SKM-1 treated with dmso at 0.1 percent for 144 hours (cell line): ENCODE data around the gene COL23A1.
"Not testable (repeated sequence)": the region's sequence is repeated elsewhere in the genome, so short reads cannot be mapped to it uniquely, and the experiment has no call there.

ENCODE experiments used
- DNase-seq: peaks from one replicate; lab custom pipeline; 2025; ENCODE audit not compliant: unreplicated experiment; lab: John Stamatoyannopoulos, UW

COL23A1 gene

DNA sequence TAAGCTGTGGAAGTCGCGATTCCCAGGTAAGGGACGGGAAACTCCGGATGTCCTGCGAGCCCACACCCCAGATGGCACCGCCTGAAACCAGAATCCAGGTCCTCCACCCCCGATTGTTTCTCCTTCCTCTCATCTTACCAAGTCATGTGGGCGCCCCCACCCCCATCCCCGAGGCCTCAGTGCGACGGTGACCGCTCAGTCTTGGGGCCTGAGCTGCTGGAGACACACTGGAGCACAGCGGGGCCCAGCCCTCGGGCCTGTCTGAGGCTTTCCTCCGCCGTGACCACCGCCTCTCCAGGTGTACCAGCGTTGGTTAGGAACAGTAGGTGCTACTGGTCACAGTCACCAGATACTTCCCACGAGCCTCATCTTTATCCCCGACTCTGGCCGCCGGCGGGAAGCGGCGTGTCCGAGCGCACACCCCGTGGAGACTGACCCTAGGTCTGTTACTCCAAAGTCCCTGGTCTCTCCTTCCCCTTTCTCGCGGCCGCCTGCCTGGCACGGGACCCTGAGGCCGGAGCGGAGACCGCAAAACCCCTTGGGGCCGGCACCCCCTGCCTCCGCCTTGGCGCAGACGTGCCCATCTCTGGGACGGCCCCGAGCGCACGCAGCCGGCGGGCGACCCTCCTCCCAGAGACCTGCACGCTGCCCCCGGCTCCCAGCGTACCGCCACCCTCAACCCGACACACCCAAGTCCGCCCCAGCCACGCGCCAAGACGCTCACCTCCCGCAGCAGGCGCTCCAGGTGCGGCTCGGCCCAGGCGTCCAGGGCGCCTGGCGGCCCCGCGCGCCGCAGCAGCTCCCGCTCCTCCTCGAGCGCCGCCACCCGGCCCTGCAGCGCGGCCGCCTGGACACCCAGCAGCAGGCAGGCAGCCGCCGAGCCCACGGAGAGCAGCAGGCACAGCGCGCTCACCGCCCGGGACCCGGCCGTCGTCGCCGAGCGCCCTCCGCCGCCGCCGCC lies 733 bp downstream of the COL23A1 start:
- peak; percentile 24 for DNase-seq

- DNase-seq: no peak
Measured at GRCh38 chr5:178588769-178589168, 1.4 kb downstream of the COL23A1 start.

GRCh38 chr5:178587763-178588611 lies 2.2 kb downstream of the COL23A1 start:
- no peak for DNase-seq

DNA sequence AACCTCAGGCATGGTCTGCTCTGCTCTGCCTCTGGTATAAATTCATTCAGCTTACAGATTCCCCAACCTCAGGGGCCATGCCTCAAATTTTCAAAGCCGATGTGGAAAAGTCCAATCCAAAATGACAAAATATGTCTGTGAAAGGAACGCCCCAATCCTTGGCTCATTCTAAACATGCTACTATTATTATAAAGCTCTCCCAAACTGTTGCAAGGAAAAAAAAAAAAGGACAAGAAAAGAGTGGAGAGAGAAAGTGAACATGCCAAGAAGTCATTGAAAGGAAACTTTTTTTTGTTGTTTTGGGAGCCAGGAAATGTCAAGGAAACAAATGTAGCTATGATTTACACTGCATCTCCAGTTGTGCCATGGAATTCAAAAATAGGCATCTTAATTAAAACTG lies 3.8 kb downstream of the COL23A1 start:
- DNase-seq: no peak

DNA sequence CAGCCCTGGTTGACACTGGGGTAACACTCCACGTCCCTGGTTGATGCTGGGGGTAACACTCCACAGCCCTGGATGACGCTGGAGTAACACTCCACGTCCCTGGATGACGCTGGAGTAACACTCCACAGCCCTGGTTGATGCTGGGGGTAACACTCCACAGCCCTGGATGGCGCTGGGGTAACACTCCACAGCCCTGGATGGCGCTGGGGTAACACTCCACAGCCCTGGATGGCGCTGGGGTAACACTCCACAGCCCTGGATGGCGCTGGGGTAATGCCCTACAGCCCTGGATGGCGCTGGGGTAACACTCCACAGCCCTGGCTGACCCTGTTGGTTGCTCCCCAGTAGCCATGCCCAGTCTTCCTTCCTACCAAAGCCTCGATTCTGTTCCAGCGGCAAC lies 4.8 kb downstream of the COL23A1 start:
- not testable (repeated sequence) for DNase-seq

- DNase-seq: no peak
Measured at GRCh38 chr5:178583279-178583678, 6.9 kb downstream of the COL23A1 start.

DNA sequence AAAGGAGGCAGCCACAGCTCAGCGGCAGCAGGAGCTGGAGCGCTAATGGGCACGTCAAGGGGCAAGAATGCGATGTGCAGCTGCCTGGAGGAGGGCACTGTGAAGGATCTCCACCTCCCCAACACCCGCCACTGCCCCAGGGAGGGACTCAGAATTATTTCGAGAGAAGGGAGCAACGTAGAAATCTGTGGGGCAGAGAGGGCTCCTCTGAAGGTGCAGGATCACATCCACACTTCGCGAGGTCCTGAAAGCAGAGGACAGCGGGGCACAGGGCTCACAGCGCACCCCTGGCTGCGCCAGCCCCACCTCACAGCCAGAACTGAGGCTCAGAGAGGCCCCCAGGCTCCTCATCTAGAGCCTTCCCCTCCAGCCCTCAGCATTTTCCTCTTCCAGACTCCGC lies 7.9 kb downstream of the COL23A1 start:
- DNase-seq: no peak

GRCh38 chr5:178581621-178582020 lies 8.6 kb downstream of the COL23A1 start:
- no peak for DNase-seq

DNA sequence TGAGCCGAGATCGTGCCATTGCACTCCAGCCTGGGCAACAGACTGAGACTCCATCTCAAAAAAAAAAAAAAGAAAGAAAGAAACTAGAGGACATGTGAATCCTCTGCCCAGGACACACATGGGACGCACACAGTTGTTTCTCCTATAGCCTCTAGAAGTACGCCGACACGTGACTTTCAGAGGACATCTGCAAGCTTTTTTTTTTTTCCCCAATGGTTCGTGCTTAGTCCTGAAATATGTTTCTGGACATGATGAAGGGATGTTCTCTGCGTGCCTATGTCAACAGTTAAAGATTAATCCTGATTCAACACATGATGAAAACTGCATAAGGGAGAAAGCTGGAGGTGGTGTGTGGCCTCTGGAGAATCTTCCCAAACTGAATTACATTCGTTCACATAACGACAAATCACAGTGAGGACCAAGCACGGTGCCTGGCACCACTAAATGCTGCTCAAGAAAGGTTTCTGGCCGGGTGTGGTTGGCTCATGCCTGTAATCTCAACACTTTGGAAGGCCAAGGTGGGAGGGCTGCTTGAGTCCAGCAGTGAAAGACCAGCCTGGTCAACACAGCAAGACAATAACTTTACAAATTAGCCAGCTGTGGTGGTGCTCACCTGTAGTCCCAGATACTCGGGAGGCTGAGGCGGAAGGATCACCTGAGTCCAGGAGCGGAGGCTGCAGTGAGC lies 9.8 kb downstream of the COL23A1 start:
- no peak for DNase-seq

DNA sequence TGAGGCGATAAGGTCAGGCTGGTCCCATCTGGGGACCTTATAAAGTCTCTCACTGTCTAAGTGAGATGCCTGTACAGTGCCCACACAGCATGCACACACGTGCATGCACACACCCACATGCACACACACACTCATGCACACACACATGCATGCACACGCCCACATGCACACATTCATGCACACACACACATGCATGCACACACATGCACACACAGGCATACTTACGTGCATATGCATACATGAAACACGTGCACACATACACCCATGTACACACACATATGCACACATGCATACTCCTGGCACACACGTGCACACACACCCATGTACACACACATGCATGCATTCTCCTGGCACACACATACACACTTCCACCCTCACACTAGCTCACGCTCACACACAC lies 12.2 kb downstream of the COL23A1 start:
- no peak for DNase-seq

GRCh38 chr5:178577376-178577839 lies 12.8 kb downstream of the COL23A1 start:
- no peak for DNase-seq

DNA sequence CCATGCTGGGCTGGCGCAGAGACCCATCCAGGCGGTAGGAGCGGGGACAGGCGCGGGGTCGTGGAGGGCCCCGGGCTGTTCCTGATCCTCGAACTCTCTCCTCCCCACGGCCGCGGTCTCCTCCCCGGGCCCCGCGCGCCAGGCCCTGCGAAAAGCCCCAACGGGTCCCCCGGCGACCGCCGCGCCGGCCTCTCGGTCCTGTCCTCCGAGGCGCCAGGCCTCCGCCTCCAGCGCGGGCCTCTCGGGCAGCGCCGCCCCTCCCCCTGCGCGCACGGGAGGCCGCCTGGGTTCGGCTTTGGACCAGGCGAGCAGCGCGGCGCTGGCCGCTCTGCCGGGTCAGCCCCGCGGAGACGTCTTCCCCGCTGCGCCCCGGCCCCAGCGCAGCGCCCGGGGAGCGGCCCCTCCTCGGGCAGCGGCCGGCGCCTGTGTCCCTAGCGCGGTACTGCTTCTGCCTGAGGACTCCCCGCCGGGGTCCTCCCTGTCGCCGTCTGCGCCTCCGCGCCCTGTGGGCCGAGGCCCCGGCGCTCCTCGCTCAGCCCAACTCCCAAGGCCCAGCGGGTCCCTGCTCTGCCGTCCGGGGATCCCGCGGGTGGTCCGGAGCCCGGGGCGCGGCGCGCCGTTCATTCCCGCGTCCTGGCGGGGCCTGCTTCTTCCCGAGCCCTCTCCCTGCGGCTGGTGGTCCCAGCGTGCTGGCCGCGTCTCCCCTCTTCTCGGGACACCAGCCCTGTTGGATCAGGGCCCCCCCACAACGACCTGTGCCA lies 13.4 kb downstream of the COL23A1 start:
- DNase-seq: no peak

DNA sequence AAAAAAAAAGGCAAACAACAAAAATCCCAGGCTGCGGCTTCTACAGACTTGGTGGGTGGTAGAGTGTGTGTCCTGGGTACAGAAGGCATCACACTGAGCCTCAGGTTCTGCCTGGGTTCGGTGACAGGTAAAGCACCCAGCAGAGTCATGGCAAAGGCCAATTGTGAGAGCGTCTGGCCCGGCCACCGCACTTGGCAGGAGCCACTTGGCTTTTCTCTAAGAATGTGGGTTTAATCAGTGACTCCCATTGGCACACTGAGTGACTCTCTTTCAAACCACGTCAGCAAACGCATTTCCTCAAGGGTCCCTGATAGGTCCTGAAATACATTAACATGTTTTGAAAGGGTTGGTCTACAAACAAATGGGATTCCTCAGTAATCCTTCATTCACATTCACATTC lies 17.0 kb downstream of the COL23A1 start:
- DNase-seq: no peak

GRCh38 chr5:178572617-178573016 lies 17.6 kb downstream of the COL23A1 start:
- no peak for DNase-seq

- DNase-seq: no peak
Measured at GRCh38 chr5:178569485-178569884, 20.7 kb downstream of the COL23A1 start.

DNA sequence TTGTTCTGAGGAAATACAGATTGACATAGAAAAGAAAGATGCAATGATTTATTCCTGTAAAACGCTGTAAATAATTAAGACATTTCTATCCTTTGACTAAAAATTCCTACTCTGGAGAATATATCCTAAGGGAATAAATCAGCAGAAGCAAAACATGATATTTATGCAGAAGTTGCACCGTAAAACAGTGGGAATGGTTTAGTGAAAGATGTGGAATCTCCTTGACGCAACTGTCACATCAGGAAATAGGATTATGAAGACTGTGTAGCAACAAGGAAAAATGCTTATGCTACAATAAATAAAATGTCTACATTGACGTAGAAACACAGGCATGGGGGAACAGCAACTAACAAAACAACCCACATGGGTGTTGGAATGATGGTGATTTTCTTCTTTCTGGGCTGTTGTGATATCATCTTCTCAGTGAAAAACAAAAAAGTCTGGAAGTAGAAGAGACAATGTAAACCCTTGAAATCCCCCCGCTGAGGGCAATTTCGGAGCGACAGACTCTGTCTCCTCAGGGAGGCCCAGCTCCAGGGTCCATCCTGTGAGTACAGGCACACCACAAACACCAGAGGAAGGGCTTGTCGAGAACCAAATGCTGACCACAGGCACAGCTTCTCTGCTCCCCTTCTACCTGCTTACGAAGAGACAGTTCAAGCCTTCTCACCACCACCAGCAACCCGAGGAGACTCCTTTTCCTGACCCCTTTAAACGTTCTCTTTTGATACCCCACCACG lies 25.2 kb downstream of the COL23A1 start:
- no peak for DNase-seq

DNA sequence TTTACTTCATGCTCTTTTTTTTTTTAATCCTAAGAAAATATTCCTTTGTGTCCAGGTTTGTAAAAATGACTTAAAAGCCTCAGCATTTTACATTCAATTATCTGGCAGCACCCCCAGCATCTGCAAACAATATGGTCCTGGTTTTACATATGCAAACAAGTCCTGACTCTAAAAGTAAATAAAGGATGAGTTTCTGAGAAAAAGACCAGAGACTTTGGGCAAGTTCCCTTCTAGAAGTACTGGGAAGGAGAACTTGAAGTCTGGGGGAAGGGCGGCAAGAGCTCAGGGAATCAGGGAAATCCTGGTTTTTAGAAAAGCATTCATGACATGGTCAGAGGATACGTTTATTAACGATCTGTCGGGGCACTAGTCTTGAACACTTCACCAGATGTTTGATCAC lies 25.8 kb downstream of the COL23A1 start:
- DNase-seq: no peak

DNA sequence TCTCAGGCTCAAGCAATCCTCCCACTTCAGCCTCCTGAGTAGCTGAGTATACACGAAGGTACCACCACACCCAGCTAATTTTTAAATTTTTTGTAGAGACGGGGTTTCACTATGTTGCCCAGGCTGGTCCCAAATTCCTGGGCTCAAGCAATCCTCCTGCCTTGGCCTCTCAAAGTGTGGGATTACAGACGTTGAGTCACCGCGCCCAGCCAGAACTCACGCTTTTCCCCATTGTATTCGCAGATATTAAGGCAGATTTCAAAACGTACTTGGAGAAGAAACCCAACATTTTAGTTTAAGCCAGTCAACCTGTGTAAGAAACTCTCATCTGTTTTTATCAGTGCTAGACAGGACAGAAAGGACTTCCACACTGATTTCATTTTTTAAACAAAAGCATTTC lies 26.6 kb downstream of the COL23A1 start:
- DNase-seq: no peak

GRCh38 chr5:178561746-178562264 lies 28.4 kb downstream of the COL23A1 start:
- no peak for DNase-seq

DNA sequence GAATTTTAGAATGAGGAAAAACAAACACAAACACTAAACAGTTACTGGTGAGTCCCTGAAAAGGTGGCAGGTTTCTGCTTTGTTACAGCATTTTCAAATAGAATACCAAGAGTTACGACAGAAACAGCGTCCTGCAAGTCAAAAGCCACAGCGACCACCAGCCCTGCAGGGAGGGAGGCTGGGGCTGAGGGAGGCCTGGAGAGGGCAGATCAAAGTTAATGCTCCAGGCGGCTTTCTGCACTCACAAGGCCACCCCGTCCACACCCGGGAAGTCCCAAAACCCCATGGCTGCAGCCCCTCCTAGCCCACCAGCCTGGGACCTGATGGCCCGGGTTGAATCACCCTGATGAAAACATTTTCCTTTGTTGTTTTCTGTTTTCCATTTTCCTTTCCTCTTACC lies 29.3 kb downstream of the COL23A1 start:
- no peak for DNase-seq
